LNCAP (cell line): ENCODE measurements around the gene C9orf57.

Experiments
- CTCF ChIP-seq: fragments of 450-650 bp; IDR thresholded peaks from 2 replicates; pipeline ENCODE4 v1.5.1; 2017; ENCODE audit warnings: mild to moderate bottlenecking

Gene C9orf57

GRCh38 chr9:72038890-72039410, 21.5 kb downstream of the C9orf57 start:
- TF ChIP-seq CTCF = peak; percentile 92

- no peak for TF ChIP-seq CTCF
These were observed 22.0 kb downstream of the C9orf57 start for GRCh38 chr9:72038408-72038807.

GRCh38 chr9:72037571-72037970, 22.8 kb downstream of the C9orf57 start:
- TF ChIP-seq CTCF = no peak

GRCh38 chr9:72030767-72031166, 29.6 kb downstream of the C9orf57 start:
- no peak for TF ChIP-seq CTCF

GRCh38 chr9:72029986-72030385, 30.4 kb downstream of the C9orf57 start:
- no peak for TF ChIP-seq CTCF

GRCh38 chr9:72025906-72026305, 34.5 kb downstream of the C9orf57 start:
- TF ChIP-seq CTCF = no peak

GRCh38 chr9:72023596-72023995, 36.8 kb downstream of the C9orf57 start:
- no peak for TF ChIP-seq CTCF

GRCh38 chr9:72022841-72023240, 37.6 kb downstream of the C9orf57 start:
- no peak for TF ChIP-seq CTCF
